ENCODE measurements around the gene HOXD1.

The HOXD1 gene

DNA sequence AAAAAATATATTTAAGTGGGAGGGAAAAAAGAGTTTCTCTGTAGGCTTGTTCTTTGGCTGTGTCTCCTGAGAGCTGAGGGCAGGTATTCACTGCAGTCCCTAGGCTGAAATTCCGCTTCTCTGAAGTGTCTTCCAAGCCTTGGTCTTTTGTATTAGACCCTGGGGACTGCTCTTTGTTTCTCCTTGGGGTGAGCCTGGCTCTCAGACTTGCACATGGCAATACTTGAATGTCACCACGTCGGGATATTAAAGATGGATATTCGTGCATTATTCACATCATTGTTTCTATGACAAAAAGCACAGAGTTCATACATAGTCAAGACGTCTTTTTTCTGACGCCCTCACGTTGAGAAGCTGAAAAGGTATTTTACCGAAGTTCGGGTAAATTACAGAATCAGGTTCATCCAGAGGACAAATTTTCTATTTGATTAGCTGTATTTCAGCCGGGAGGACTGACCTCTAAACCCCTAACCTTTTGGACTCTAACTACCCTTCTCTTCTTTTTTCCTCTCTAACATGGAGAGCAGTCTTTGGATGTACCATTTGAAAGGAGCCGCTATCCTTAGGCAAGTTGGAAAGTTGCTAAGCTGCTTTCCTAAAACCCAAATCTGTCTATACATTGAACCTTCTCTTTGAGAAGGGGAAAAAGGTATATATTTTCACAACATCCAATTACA is 33.8 kb upstream of the HOXD1 start:
- no peak for DNase-seq

- no peak for DNase-seq
These were observed 33.0 kb upstream of the HOXD1 start for GRCh38 chr2:176155356-176156044.

DNA sequence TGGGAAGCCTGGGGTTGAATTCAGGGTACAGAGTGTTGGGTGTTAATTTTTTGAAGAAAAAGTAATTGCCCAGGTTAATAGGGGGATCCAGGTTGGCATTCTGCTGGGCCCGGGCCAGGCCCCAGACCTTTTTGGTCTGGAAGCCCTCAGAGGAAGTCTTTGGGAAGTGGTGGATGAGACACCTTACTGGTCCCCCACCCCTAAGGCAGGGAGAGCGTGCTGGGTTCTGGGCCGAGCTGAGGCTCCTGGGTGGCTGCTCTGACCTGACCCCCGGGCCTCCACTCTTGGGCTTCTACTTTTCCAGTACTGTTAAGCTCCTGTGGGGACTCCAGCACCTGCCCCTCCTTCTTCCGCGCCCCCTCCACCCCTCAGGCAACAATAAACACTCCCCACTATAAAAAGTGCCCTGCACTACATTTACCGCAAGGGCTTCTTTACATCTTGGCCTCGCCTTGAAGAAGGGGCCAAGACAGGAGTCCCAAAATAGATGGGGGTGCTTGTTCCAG is 32.1 kb upstream of the HOXD1 start:
- DNase-seq = no peak

DNA sequence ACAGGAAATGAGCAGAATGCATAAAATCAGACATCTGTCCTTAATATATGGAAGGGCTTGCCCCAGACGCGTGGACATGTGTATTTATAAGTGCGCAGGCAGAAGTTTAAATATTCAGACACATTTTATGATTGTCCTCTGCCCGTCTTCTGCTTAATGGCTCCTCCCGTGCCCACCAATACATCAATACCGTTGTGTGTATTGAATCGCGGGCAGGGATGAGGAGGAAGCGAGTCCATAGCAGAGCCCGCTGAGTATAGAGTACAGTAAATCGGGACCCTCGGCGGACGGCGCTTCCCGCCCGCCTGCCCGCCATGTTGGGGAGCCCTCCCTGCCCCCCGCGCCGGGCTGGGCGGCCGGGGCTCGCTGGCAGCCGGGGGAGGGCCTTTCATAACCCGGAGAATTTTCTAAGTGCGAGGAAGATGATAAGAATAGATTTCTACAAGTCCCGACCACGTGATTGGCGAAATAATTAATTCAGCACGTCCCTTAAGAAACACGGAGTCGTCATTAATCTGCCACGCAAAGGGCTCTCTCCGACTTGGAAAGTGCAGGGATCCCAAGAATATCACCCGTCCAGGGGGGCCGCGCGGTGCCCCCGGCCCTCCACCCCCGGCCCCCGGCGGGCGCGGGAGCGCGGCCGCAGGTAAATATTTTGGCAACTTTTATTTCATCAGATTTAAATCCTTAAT is 31.5 kb upstream of the HOXD1 start, which contains the start of gene HOXD3:
Gene HOXD3, plus strand, starts transcription at position 501 of the 692 bp plus-strand sequence. CDS start 11,808 bp downstream, outside the sequence.
- no peak for DNase-seq

DNA sequence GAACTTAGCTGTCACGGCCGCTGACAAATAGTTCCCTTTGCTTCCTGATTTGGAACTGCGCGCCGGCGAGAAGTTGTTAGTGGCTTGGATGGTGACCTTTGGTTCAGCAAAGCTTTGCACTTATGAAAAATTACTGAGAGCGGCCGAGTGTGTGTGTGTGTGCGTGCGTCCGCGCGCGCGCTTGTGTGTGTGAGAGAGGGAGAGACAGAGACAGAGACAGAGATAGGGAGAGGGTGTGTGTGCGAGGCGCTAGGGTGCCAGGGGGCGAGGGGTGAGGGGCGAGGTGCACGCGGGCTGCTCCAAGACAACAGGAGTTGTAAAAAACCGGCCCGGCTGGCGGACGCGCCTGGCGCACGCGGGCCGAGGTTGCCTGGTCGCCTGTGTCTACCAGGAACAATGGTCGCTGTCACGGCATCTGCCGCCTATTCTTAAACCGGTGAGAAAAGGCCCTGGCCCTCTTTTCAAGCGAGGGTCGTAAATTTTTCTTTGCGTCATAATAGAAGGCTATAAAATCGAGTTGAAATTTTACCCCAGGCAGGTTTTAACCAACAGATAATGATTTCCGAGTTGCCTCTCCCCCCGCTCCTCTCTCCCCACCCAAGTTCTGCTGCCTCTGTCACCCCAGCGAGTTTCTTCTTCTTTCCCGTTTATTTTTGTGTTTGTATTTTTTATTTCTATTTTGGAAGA is 30.8 kb upstream of the HOXD1 start:
- no peak for DNase-seq

- no peak for DNase-seq
These were observed 30.3 kb upstream of the HOXD1 start for GRCh38 chr2:176158186-176158591.

DNA sequence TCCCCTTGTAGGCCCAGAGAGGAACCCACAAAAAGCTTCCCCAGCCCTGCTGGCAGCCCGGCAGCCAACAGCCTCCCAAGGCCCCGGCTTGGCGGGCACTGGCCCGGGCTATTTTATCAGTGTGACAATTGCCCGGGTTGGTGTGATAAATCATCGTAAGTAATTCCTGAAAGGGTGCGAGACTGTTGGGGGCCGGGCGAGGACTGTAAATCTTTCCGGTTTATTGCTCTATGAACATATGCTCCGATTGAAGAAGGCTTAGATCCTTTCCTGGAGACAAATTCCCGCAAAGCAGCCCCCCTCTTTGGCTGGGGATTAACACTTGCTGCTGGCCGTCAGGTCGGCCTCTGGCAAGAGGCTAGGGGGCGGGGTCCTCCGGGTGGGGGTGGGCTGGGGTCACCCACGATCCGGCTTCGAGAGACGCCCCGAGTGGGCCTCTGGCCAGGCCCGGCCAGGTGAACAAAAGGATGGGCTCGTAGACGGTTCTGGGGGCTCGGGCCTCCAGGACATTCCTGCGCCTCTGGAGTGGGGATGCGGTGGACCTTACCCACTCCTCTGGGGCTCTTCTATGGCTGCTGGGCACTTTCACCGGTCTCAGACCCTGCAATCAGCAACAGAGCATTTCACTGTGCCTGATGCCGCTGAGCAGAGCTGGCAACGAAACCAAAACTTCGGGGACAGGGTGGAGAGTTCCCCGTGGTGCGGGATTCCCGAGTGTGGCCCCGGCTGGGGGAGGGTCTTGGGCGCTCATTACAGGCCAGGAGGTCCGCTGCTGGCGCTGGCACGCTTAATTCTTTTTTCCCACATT is 29.4 kb upstream of the HOXD1 start:
- no peak for DNase-seq

- DNase-seq = no peak
These were observed 28.7 kb upstream of the HOXD1 start for GRCh38 chr2:176159663-176160250.

GRCh38 chr2:176160251-176160985 is 28.1 kb upstream of the HOXD1 start:
- DNase-seq = no peak

DNA sequence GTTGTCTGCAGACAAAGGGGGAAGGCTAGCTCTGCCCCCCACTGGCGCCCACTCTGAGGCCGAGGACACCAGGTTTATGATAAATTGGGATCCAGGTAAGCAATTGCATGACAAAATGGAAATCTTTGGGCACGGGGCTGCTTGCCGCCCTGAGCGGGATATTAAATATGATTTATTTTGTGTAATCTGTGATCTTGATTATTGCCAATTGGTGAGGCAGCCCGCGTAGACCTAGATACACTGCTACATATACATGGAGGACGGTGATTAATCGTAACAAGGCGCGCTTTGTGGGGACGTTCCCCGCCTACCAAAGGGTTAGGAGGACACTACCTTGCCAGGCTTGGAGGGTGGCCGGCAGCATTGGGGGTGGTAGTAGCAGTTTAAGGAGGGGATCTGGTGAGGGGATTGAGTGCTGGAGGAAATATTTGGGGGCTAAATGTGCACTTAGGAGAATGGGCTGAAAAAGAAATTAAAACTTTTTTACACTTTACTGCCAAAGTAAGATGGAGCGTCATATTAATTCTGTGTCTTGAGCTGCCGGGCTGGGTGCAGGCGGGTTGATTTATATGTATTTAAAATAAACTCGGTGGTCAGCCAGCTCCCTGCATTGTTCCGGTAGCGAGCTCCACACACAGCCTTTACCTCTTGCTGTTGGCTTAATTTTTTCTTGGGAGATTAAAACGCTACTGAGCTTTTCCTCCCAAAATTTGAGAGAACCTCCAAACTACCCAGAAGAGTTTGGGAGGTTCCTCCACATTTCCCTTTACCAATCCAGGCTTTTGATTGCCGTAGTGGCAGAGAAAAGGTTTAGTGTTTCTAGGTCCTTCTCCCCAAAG is 27.3 kb upstream of the HOXD1 start:
- DNase-seq = no peak

DNA sequence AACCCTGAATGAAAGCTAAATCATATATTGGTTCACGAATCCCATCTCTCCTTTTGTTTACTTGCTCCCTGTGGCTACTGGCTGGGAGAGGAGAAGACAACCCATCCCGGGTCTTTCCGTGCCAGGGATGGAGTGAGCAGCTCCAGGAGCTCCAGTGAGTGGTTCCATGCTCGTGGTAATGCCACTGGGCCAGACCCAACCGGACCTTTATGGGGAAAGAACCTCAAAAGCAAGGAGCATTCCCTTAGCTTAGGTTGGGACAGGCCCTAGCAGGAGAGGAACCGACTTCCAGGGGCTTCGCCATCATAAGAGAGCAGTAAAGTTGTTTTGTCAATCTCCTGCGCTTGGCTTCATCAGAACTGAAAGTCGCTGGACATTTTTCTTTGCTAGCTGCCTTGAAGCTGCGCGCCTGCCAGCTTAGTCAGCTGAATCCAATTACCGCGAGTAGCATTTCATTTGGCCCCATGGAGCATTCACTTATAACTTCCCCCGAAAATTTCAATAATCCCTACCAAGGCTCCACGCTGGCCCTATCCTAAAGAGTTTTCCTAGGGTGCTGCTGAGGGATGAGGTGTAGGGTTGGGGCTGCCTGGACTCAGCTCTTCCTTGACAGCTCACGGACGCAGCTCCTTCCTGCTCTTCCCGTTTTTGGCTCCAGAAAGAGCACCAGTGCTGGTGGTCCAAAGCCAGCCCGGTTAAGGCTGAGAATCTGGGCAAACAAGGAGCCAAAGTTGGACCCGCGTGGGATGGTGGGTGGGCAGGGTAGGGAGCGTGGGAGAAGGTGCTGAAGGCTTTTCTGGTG is 26.4 kb upstream of the HOXD1 start:
- no peak for DNase-seq

GRCh38 chr2:176162911-176163671 is 25.4 kb upstream of the HOXD1 start:
- DNase-seq = no peak

DNA sequence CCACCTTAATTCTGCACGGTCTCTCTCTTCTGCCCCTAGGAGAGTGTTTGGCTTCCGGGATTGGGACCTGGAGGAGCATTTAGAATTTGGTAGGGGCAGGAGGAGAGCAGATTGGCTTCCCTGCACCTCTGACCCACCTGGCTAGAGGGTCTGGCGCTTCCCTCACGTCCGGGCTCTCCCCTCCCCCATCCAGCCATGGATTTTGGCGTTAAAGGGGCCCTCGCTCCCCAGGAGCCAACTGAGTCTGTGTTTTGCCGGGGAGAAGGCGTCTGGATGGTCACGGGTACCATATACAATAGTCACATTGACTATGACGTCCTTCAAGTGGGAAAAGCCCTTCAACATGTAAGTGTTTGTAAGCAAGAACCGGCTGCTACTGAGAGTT is 24.8 kb upstream of the HOXD1 start:
- no peak for DNase-seq

DNA sequence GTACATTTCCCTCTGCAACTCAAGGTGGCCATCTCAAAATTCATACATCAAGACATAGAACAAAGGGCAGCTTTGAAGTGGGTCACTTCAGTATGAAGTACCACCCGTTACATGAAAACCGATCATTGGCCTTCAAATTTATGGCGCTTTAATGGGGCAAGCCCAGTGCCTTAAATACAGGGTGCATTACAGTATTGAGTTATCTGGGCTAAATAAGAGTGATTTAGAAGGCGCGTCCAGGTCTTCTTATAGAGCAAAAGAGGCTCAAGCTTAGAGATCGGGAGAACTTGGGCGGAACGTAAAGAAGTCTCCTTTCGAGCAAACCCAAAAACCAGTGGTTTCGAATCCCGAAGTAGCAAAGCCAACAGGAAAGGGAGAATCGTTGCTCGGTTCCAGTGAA is 24.3 kb upstream of the HOXD1 start:
- no peak for DNase-seq

DNA sequence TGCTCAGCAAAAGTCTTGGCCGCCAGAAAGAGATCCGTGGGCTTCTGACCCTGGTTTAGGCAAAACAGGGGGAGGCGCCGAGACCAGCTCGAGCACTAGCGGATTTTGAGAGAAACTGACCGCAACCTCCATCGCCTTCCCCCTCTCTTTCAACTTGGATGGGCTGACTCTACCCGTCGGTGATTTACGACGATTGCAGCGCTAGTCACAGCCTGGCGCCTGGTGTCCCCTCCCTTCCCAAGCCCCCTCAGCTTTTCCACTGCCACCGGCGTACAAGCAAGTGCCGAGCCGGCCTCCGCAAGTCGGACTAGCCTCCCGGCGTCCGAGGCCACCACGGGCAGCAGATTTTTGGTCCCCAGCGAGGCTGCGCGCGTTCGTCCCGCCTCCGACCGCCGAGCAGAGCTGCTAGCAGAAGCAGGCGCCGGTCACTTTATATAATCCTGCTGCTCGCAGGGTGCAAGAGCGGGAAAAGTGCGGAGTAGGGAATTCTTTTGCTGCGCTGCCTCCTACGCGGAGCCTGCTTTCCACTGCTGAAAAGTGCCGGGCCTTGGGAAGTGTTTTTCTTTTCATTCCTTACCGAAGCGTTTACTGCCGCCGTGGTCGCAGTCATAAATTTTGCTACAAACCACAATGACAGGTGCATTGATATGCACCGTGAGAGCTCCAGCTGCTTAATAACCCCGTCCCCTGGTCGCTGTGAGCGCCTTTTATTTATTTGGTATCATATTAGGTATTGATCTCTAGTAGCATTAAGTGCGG is 23.7 kb upstream of the HOXD1 start:
- DNase-seq = no peak

DNA sequence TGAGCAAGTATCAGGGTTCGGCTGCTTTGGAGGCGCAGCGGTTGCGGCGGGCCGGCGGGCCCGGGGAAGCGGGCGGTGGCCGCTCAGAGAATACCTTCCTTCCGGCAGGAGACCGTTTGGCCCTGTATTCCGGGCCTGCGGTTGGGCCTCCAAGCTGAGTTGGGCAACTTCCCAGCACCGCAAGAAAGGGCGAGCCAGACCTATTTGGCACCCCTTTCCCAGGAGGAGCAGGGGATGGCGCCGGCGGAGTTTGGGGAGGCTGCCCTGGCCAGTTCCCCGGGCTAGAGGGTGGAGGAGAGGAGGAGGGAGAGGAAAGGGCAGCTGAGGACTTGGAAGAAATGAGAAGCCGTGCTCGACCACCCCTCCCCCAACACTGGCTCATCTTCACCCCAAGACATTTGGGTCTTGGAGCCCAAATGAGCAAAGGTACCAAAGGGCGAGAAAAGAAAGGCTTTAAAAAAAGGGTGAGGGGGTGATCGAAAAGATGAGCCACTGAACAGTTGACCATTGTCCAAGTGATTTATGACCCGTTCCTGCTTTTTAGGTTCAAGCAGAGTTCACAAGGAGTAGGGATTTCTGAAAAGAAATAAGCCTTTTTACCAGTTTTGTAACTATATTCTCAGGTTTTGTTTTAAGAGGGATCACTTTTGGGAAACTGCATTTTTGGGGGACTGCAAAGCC is 23.0 kb upstream of the HOXD1 start:
- DNase-seq = no peak

- DNase-seq = no peak
These were observed 22.2 kb upstream of the HOXD1 start for GRCh38 chr2:176166272-176166671.

All from cortex of kidney (tissue), 1 donor.